ENCODE data around the gene ADAMTS12.

ADAMTS12 gene

GRCh38 chr5:33475706-33476105 is 416.1 kb downstream of the ADAMTS12 start:
- DNase-seq (ENCODE audit: low spot score): no peak

- DNase-seq (ENCODE audit: low spot score): no peak
Observed at GRCh38 chr5:33474931-33475499, 416.8 kb downstream of the ADAMTS12 start.

- no peak for DNase-seq (ENCODE audit: low spot score)
Observed at GRCh38 chr5:33474004-33474403, 417.8 kb downstream of the ADAMTS12 start.

Data from CD4-positive, alpha-beta T cell treated with Interleukin-6 at 100 ng/mL for 8 hours (primary cell).